HepG2 (cell line): Measurements from ENCODE around the gene CAGE1. TPM values are rescaled to one million over a fixed set of nuclear protein-coding genes. Genes with fewer than 3 reads are reported as not detected.

Experiments used
- CTCF ChIP-seq: sonication (generic); formaldehyde crosslinking; IDR thresholded peaks from 2 replicates; pipeline ENCODE4 v1.5.0; 2020; ENCODE audit warnings: mild to moderate bottlenecking, missing genetic modification reagents, moderate library complexity
- MLLT10 ChIP-seq: sonication (generic); formaldehyde crosslinking; IDR thresholded peaks from 2 replicates; pipeline ENCODE4 v1.4.0; 2020; ENCODE audit warnings: missing genetic modification reagents
- NR2F2 ChIP-seq: IDR thresholded peaks from 2 replicates; pipeline ENCODE4 v1.6.1; 2012; ENCODE audit warnings: low read depth, inconsistent platforms, borderline replicate concordance
- PLSCR1 ChIP-seq: sonication (generic); formaldehyde crosslinking; IDR thresholded peaks from 2 replicates; pipeline ENCODE4 v1.5.0; 2020; ENCODE audit warnings: missing genetic modification reagents, mild to moderate bottlenecking, borderline replicate concordance
- POLR2AphosphoS2 ChIP-seq: IDR thresholded peaks from 2 replicates; pipeline ENCODE4 v1.6.1; 2011; ENCODE audit warnings: low read depth, low read length, improper control_type of control experiment
- SAP130 ChIP-seq: IDR thresholded peaks from 2 replicates; pipeline ENCODE4 v1.6.1; 2016; ENCODE audit warnings: low read depth
- SMAD3 ChIP-seq: sonication (generic); formaldehyde crosslinking; IDR thresholded peaks from 2 replicates; pipeline ENCODE4 v1.4.0; 2020; ENCODE audit warnings: missing genetic modification reagents
- SOX6 ChIP-seq, 2 experiments: fragments of 450-650 bp in 1 of 2; sonication (generic) in 1 of 2; formaldehyde crosslinking in 1 of 2; IDR thresholded peaks; 2 replicates each; pipeline versions ENCODE4 v1.4.0 to v1.6.1; 2017 to 2020; ENCODE audit warnings: antibody characterized with exemption in 1 of 2, mild to moderate bottlenecking in 1 of 2, missing genetic modification reagents in 1 of 2
- TCF7 ChIP-seq: sonication (generic); IDR thresholded peaks from 2 replicates; pipeline ENCODE4 v1.6.1; 2016; ENCODE audit warnings: antibody characterized with exemption, low read depth
- ZBTB33 ChIP-seq: sonication (generic); formaldehyde crosslinking; IDR thresholded peaks from 2 replicates; pipeline ENCODE4 v1.4.0; 2020; ENCODE audit warnings: missing genetic modification reagents
- ZBTB7B ChIP-seq: sonication (generic); formaldehyde crosslinking; IDR thresholded peaks from 2 replicates; pipeline ENCODE4 v1.4.0; 2020; ENCODE audit warnings: missing genetic modification reagents
- ZGPAT ChIP-seq: IDR thresholded peaks from 2 replicates; pipeline ENCODE4 v1.6.1; 2016; ENCODE audit warnings: mild to moderate bottlenecking
- ZHX1 ChIP-seq: sonication (generic); formaldehyde crosslinking; IDR thresholded peaks from 2 replicates; pipeline ENCODE4 v1.8.1; 2022; ENCODE audit warnings: low read depth, mild to moderate bottlenecking, missing genetic modification reagents
- ZNF235 ChIP-seq: sonication (generic); formaldehyde crosslinking; IDR thresholded peaks from 2 replicates; pipeline ENCODE4 v1.8.1; 2023; ENCODE audit warnings: mild to moderate bottlenecking, missing genetic modification reagents, borderline replicate concordance
- ZNF280D ChIP-seq: sonication (generic); formaldehyde crosslinking; IDR thresholded peaks from 2 replicates; pipeline ENCODE4 v1.5.1; 2020; ENCODE audit warnings: mild to moderate bottlenecking, missing genetic modification reagents
- ZNF605 ChIP-seq: sonication (generic); formaldehyde crosslinking; IDR thresholded peaks from 2 replicates; pipeline ENCODE4 v1.8.0; 2022; ENCODE audit warnings: mild to moderate bottlenecking, missing genetic modification reagents
- polyA plus RNA-seq, 8 experiments: library from polyadenylated mRNA; depleted of rRNA in 3 of 8; stranded (reverse) in 7 of 8; unstranded in 1 of 8; fragments of >200 nt; fragmentation: Illumina TruSeq in 4 of 8; extraction: Trizol in 4 of 8; gene quantifications; 2 replicates each; pipeline versions ENCODE4 v1.2.1 to v1.2.3, GENCODE V29; 2011 to 2016; ENCODE audit warnings: low read depth in 4 of 8, missing spikeins in 1 of 8, mixed read lengths in 1 of 8; ENCODE audit not compliant: insufficient read depth in 1 of 8
- total RNA-seq, 5 experiments: library from RNA; depleted of rRNA; stranded (reverse); fragments of >200 nt; fragmentation: Illumina TruSeq; extraction: Trizol; gene quantifications; 2 replicates each; pipeline ENCODE4 v1.2.3, GENCODE V29; 2016; ENCODE audit warnings: low read depth in 1 of 5

CAGE1 gene
- total and polyA plus RNA-seq, 2 of the 13 experiments (the other 11 are each of a cell fraction or from before 2014, with no cell fraction given): 0.03 to 0.15 TPM

GRCh38 chr6:7424967-7425807 lies 35.6 kb upstream of the CAGE1 start (continued):
- no peak for TF ChIP-seq ZNF280D (CRISPR knock-in tag)
- peak; percentile 61; the same call in 1 of the 2 replicates for TF ChIP-seq ZNF605
- TF ChIP-seq NR2F2: no peak
- TF ChIP-seq ZNF235 (CRISPR knock-in tag): no peak
- peak; percentile 42; the same call in 1 of the 2 replicates for TF ChIP-seq SMAD3
- TF ChIP-seq CTCF: peak; percentile 87
- 0 out of 2 replicates have a peak, but pooled peaks have one; percentile 17 for TF ChIP-seq ZBTB7B (CRISPR knock-in tag)
- TF ChIP-seq ZGPAT (CRISPR knock-in tag): 0 out of 2 replicates have a peak, but pooled peaks have one; percentile 24
- peak; percentile 59 for TF ChIP-seq SAP130
- no peak for TF ChIP-seq ZHX1 (CRISPR knock-in tag)
- no peak for TF ChIP-seq TCF7
- no peak for TF ChIP-seq SOX6 (IDR thresholded peaks at IDR 0.05)
- TF ChIP-seq SOX6 (CRISPR knock-in tag; IDR thresholded peaks at IDR 0.05): peak; percentile 33; the same call in 1 of the 2 replicates
- no peak for TF ChIP-seq ZBTB33 (CRISPR knock-in tag)
- TF ChIP-seq MLLT10 (CRISPR knock-in tag): no peak
- no peak for TF ChIP-seq PLSCR1
- TF ChIP-seq POLR2AphosphoS2: no peak
